ENCODE data around the gene DSE. TPM values are rescaled to one million over a fixed set of nuclear protein-coding genes. Genes with fewer than 3 reads are reported as not detected.

DSE gene
- total RNA-seq, 1 experiment from 2014 or later, result 38.5 TPM

DNA sequence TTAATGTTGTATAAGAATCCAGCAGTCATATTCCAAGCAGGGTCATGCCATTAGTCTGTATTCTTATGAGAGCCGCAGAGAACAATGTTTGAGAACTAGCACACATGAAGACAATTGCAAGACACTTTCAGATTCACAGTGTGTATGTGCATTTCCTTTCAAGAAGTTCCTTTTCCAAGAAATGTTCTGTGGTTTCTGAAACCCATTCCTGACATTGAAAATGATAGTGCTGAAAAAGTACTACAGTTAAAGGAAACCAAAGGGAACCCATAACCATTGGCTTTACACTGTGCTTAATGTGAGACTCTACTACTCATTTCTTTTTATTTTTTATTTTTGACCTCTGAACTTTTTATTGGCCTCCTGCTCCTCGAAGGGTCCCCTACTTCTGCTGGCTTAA is 86.2 kb downstream of the DSE start:
- Histone ChIP-seq H3K4me1 (ENCODE audit: control insufficient read depth in 1 of 2, insufficient read depth in 2 of 2, low read length in 2 of 2) (no peaks in the 10 kb centered on the region), H3K36me3 (ENCODE audit: control insufficient read depth in 1 of 2, insufficient read depth in 2 of 2, low read length in 2 of 2) (no peaks in the 10 kb centered on the region), H4K20me1 (ENCODE audit: insufficient read depth) (no peaks in the 10 kb centered on the region), H3K4me2 (ENCODE audit: low read length) (no peak overlapping the region), H3K4me3 (replicated peaks in 1 of 2; ENCODE audit: low read depth in 1 of 2, low read length in 2 of 2) (no peak overlapping the region), H3K9ac (ENCODE audit: low read length) (no peak overlapping the region), H3K27ac (ENCODE audit: low read depth, low read length) (no peak overlapping the region), H3K27me3 (ENCODE audit: insufficient read depth, low read length) (no peaks in the 10 kb centered on the region), H2AFZ (ENCODE audit: low read depth, low read length, poor library complexity, severe bottlenecking) (no peak overlapping the region), H3K79me2 (ENCODE audit: insufficient read depth, low read length) (no peaks in the 10 kb centered on the region), H3K9me3 (ENCODE audit: control insufficient read depth in 1 of 2, insufficient read depth in 1 of 2, low read depth in 1 of 2, low read length in 2 of 2) (no peaks in the 10 kb centered on the region), H3K9me2 (ENCODE audit: insufficient read depth) (no peaks in the 10 kb centered on the region)
- CTCF ChIA-PET, result no interaction called here
- intact Hi-C loops (cut with micrococcal nuclease), result no loop called here
- POLR2A ChIA-PET, result no interaction called here
- RAD21 ChIA-PET (ENCODE audit: low non-redundant PET in 1 of 2, low total read pairs in 2 of 2, uncharacterized antibody in 2 of 2, unreplicated experiment in 2 of 2), result no interaction called here
- TF ChIP-seq CBX3 (IDR thresholded peaks at IDR 0.05; ENCODE audit: low read depth) (no peak), SRF (IDR thresholded peaks at IDR 0.05; ENCODE audit: low read depth) (no peak), POLR2A (IDR thresholded peaks at IDR 0.05; ENCODE audit: borderline replicate concordance, extremely low read depth, insufficient read depth, insufficient read length) (no peak), FOSL1 (IDR thresholded peaks at IDR 0.05; ENCODE audit: low read depth) (no peak), YY1 (IDR thresholded peaks at IDR 0.05; ENCODE audit: extremely low read depth, insufficient replicate concordance, low read depth, low read length) (no peak), ZNF274 (IDR thresholded peaks at IDR 0.05; ENCODE audit: low read depth, low read length) (no peak), CEBPB (IDR thresholded peaks at IDR 0.05; ENCODE audit: low read depth) (no peak), RAD21 (IDR thresholded peaks at IDR 0.05; ENCODE audit: low read depth) (no peak), ZFX (IDR thresholded peaks at IDR 0.05) (no peak), EGR1 (IDR thresholded peaks at IDR 0.05; ENCODE audit: low read depth) (no peak), TCF7L2 (IDR thresholded peaks at IDR 0.05; ENCODE audit: borderline replicate concordance, extremely low read depth, insufficient read depth, insufficient read length) (no peak), JUND (IDR thresholded peaks at IDR 0.05) (no peak), EZH2 (IDR thresholded peaks at IDR 0.05) (no peak), SIN3A (IDR thresholded peaks at IDR 0.05; ENCODE audit: low read depth) (no peak), POLR2AphosphoS5 (IDR thresholded peaks at IDR 0.05; ENCODE audit: low read depth, low read length) (no peak), ELF1 (IDR thresholded peaks at IDR 0.05; ENCODE audit: borderline replicate concordance, low read depth) (no peak)
- TF ChIP-seq, protein P1, sequence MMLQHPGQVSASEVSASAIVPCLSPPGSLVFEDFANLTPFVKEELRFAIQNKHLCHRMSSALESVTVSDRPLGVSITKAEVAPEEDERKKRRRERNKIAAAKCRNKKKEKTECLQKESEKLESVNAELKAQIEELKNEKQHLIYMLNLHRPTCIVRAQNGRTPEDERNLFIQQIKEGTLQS (IDR thresholded peaks at IDR 0.05), result no peak
- TF ChIP-seq, protein P2, sequence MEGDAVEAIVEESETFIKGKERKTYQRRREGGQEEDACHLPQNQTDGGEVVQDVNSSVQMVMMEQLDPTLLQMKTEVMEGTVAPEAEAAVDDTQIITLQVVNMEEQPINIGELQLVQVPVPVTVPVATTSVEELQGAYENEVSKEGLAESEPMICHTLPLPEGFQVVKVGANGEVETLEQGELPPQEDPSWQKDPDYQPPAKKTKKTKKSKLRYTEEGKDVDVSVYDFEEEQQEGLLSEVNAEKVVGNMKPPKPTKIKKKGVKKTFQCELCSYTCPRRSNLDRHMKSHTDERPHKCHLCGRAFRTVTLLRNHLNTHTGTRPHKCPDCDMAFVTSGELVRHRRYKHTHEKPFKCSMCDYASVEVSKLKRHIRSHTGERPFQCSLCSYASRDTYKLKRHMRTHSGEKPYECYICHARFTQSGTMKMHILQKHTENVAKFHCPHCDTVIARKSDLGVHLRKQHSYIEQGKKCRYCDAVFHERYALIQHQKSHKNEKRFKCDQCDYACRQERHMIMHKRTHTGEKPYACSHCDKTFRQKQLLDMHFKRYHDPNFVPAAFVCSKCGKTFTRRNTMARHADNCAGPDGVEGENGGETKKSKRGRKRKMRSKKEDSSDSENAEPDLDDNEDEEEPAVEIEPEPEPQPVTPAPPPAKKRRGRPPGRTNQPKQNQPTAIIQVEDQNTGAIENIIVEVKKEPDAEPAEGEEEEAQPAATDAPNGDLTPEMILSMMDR (IDR thresholded peaks at IDR 0.05 in 2 of 3, conservative IDR thresholded peaks at IDR 0.05 in 1 of 3; ENCODE audit: borderline replicate concordance in 1 of 3, insufficient read depth in 1 of 3, low read depth in 2 of 3, low read length in 2 of 3), result no peak
- TF ChIP-seq, protein P3, sequence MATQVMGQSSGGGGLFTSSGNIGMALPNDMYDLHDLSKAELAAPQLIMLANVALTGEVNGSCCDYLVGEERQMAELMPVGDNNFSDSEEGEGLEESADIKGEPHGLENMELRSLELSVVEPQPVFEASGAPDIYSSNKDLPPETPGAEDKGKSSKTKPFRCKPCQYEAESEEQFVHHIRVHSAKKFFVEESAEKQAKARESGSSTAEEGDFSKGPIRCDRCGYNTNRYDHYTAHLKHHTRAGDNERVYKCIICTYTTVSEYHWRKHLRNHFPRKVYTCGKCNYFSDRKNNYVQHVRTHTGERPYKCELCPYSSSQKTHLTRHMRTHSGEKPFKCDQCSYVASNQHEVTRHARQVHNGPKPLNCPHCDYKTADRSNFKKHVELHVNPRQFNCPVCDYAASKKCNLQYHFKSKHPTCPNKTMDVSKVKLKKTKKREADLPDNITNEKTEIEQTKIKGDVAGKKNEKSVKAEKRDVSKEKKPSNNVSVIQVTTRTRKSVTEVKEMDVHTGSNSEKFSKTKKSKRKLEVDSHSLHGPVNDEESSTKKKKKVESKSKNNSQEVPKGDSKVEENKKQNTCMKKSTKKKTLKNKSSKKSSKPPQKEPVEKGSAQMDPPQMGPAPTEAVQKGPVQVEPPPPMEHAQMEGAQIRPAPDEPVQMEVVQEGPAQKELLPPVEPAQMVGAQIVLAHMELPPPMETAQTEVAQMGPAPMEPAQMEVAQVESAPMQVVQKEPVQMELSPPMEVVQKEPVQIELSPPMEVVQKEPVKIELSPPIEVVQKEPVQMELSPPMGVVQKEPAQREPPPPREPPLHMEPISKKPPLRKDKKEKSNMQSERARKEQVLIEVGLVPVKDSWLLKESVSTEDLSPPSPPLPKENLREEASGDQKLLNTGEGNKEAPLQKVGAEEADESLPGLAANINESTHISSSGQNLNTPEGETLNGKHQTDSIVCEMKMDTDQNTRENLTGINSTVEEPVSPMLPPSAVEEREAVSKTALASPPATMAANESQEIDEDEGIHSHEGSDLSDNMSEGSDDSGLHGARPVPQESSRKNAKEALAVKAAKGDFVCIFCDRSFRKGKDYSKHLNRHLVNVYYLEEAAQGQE (IDR thresholded peaks at IDR 0.05; ENCODE audit: low read depth), result no peak
- no peak for ATAC-seq
- no peak for DNase-seq (ENCODE audit: low read depth, low spot score)
- BruUV-seq (replicated peaks), result no TSS peak
